KMS-11 (cell line): ENCODE data around the gene LRRC4C.

Source experiments
- H2AFZ ChIP-seq: fragments of 200-600 bp; sonication (generic); 2 replicates; pipeline ENCODE4 v1.6.1; 2016; ENCODE audit warnings: antibody characterized with exemption, mixed run types, low read depth
- H3K27ac ChIP-seq: fragments of 200-600 bp; sonication (generic); 2 replicates; pipeline ENCODE4 v1.6.1; 2016; ENCODE audit warnings: mild to moderate bottlenecking, mixed run types
- H3K27me3 ChIP-seq: fragments of 200-600 bp; sonication (generic); 2 replicates; pipeline ENCODE4 v1.6.1; 2017; ENCODE audit warnings: mild to moderate bottlenecking, low read depth, mixed run types, moderate library complexity; ENCODE audit not compliant: insufficient read depth
- H3K36me3 ChIP-seq: fragments of 200-600 bp; sonication (generic); 2 replicates; pipeline ENCODE4 v1.6.1; 2017; ENCODE audit warnings: mild to moderate bottlenecking, mixed run types; ENCODE audit not compliant: insufficient read depth
- H3K4me1 ChIP-seq: fragments of 200-600 bp; sonication (generic); 2 replicates; pipeline ENCODE4 v1.6.1; 2016; ENCODE audit warnings: mild to moderate bottlenecking, low read depth, mixed run types; ENCODE audit not compliant: poor library complexity, severe bottlenecking
- H3K4me2 ChIP-seq: fragments of 200-600 bp; sonication (generic); 2 replicates; pipeline ENCODE4 v1.7.0; 2016; ENCODE audit warnings: mild to moderate bottlenecking, mixed run types
- H3K4me3 ChIP-seq: fragments of 200-600 bp; sonication (generic); IDR thresholded peaks from 2 replicates; pipeline ENCODE4 v1.6.1; 2017; ENCODE audit warnings: low read depth, low read length, mixed read lengths; ENCODE audit not compliant: insufficient read depth
- H3K79me2 ChIP-seq: fragments of 200-600 bp; sonication (generic); 2 replicates; pipeline ENCODE4 v1.6.1; 2016; ENCODE audit warnings: low read depth, mixed run types; ENCODE audit not compliant: insufficient read depth
- H3K9ac ChIP-seq: fragments of 200-600 bp; sonication (generic); 2 replicates; pipeline ENCODE4 v1.6.1; 2016; ENCODE audit warnings: mild to moderate bottlenecking, mixed run types
- H4K20me1 ChIP-seq: fragments of 200-600 bp; sonication (generic); 2 replicates; pipeline ENCODE4 v1.6.1; 2016; ENCODE audit warnings: mild to moderate bottlenecking, mixed run types; ENCODE audit not compliant: insufficient read depth
- CTCF ChIP-seq: fragments of 200-600 bp; sonication (generic); conservative IDR thresholded peaks from 2 replicates; pipeline ENCODE4 v1.6.1; 2017; ENCODE audit warnings: low read depth, mild to moderate bottlenecking, antibody characterized with exemption, low read length, moderate library complexity, mixed read lengths

The LRRC4C gene

GRCh38 chr11:41145420-41145819 is 314.0 kb downstream of the LRRC4C start:
- Histone ChIP-seq H3K4me3 (no peak overlapping the region), H3K79me2 (no peaks in the 10 kb centered on the region), H2AFZ (no peak overlapping the region), H3K27ac (no peak overlapping the region), H3K27me3 (no peaks in the 10 kb centered on the region), H3K4me1 (no peaks in the 10 kb centered on the region), H3K36me3 (no peaks in the 10 kb centered on the region), H3K9ac (no peak overlapping the region), H3K4me2 (no peak overlapping the region), H4K20me1 (no peaks in the 10 kb centered on the region)
- TF ChIP-seq CTCF = no peak

- H3K79me2 ChIP-seq = no peaks in the 10 kb centered on the region
- no peak overlapping the region for H2AFZ ChIP-seq
- no peaks in the 10 kb centered on the region for H3K4me1 ChIP-seq
- no peaks in the 10 kb centered on the region for H4K20me1 ChIP-seq
- no peak overlapping the region for H3K27ac ChIP-seq
- no peak overlapping the region for H3K4me2 ChIP-seq
- no peak overlapping the region for H3K9ac ChIP-seq
- no peak for TF ChIP-seq CTCF
- no peak overlapping the region for H3K4me3 ChIP-seq
- H3K27me3 ChIP-seq = no peaks in the 10 kb centered on the region
- no peaks in the 10 kb centered on the region for H3K36me3 ChIP-seq
These were observed 324.5 kb downstream of the LRRC4C start for GRCh38 chr11:41134971-41135370.

GRCh38 chr11:41133023-41133422 is 326.4 kb downstream of the LRRC4C start:
- Histone ChIP-seq H3K36me3 (no peaks in the 10 kb centered on the region), H3K9ac (no peak overlapping the region), H3K4me2 (no peak overlapping the region), H3K27ac (no peak overlapping the region), H3K4me3 (no peak overlapping the region), H3K27me3 (no peaks in the 10 kb centered on the region), H4K20me1 (no peaks in the 10 kb centered on the region), H3K4me1 (no peaks in the 10 kb centered on the region), H3K79me2 (no peaks in the 10 kb centered on the region), H2AFZ (no peak overlapping the region)
- TF ChIP-seq CTCF = no peak

GRCh38 chr11:41121600-41121999 is 337.9 kb downstream of the LRRC4C start:
- Histone ChIP-seq H3K4me2 (no peak overlapping the region), H3K4me3 (no peak overlapping the region), H3K36me3 (no peaks in the 10 kb centered on the region), H3K27ac (no peak overlapping the region), H3K4me1 (peaks cover 24% of the 10 kb centered on the region), H4K20me1 (no peaks in the 10 kb centered on the region), H3K79me2 (no peaks in the 10 kb centered on the region), H2AFZ (no peak overlapping the region), H3K9ac (no peak overlapping the region), H3K27me3 (no peaks in the 10 kb centered on the region)
- no peak for TF ChIP-seq CTCF
